HG02571 (cell line): ENCODE results near the gene TLR9.

Source experiments
- ATAC-seq: cut with Tn5 transposase; IDR thresholded peaks from one replicate; pipeline ENCODE4 v1.9.1; 2021; ENCODE audit warnings: mild to moderate bottlenecking, moderate library complexity; ENCODE audit not compliant: unreplicated experiment

TLR9 gene

DNA sequence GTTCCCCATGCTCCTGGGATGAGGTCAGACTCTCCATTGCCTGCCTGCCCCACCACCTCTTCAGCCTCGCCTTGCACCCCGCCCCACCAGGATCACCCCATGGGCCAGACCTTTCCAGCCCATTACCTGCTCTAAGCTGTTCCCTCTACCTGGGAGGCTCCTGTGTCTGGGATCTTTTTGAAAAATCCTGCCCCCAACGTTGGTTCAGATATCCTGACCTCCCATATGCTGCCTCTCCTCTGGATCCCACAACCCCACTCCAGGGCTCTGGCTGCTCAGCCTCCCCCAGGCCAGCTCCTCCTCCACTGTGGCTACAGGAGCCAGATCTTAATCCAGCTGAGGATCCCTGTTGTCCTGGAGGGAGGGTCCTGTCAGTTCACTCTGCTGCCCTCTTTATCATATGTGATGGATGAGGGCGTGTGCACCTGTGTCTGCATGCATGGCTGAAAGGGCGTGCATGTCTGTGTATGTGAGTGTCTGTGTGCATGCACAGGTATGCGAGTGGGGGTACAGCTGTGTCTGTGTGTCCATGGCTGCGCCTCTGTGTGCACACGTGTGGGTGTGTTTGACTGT lies 49.2 kb downstream of the TLR9 start:
- ATAC-seq, result no peak

- no peak for ATAC-seq
Observed at GRCh38 chr3:52175416-52176179, 49.8 kb downstream of the TLR9 start.

- no peak for ATAC-seq
Observed at GRCh38 chr3:52174896-52175295, 50.5 kb downstream of the TLR9 start.

DNA sequence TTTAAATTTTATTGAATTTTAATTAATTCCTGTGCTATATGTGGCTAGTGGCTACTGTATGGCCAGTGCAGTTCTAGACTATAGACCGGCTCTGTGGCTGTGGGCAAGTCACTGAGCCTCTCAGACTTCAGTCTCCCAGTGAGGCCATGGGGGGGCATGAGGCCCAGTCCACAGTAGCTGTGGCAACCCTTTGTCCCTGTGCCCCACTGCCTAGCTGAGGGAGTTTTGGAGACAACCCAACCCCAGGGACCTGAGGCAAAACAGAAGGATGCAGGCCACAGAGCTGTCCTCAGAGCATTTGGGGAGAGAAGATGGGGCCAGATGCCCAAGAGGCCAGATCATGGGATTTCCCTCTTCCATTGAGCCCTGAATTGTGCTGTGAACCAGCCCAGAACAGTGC lies 52.3 kb downstream of the TLR9 start:
- ATAC-seq, result no peak

- no peak for ATAC-seq
Observed at GRCh38 chr3:52172262-52172757, 53.1 kb downstream of the TLR9 start.

- no peak for ATAC-seq
Observed at GRCh38 chr3:52171514-52172261, 53.8 kb downstream of the TLR9 start.
